HUDEP-2 (cell line): ENCODE data around the gene CLDN25.
"Not testable (repeated sequence)": the region's sequence is repeated elsewhere in the genome, so short reads cannot be mapped to it uniquely, and the experiment has no call there.

ENCODE experiments used
- DNase-seq, 76 experiments: peaks; one replicate each; lab custom pipeline; 2025; ENCODE audit not compliant: unreplicated experiment in 76 of 76; lab: John Stamatoyannopoulos, UW

The CLDN25 gene

GRCh38 chr11:113779496-113779895 is at the start of gene CLDN25:
TSS of gene CLDN25 (plus strand) at chr11:113779796. CDS start at chr11:113779796, 0 bp downstream.
- no peak for DNase-seq

- peak in 30 of 76 experiments; percentile 0 to 56 (median 16) for DNase-seq
Measured at GRCh38 chr11:113730887-113731726, 48.5 kb upstream of the CLDN25 start.

- no peak for DNase-seq
Measured at GRCh38 chr11:113732092-113732491, 47.5 kb upstream of the CLDN25 start.

GRCh38 chr11:113736323-113736722 is 43.3 kb upstream of the CLDN25 start:
- DNase-seq, result no peak

GRCh38 chr11:113752932-113753331 is 26.7 kb upstream of the CLDN25 start:
- no peak for DNase-seq

- no peak for DNase-seq
Measured at GRCh38 chr11:113760241-113760640, 19.4 kb upstream of the CLDN25 start.

- not testable (repeated sequence) for DNase-seq
Measured at GRCh38 chr11:113763040-113763439, 16.6 kb upstream of the CLDN25 start.

GRCh38 chr11:113764527-113765219 is 14.9 kb upstream of the CLDN25 start:
- no peak for DNase-seq

GRCh38 chr11:113771964-113772363 is 7.6 kb upstream of the CLDN25 start:
- no peak for DNase-seq

GRCh38 chr11:113773092-113773415 is 6.5 kb upstream of the CLDN25 start:
- DNase-seq, result peak in 7 of 76 experiments; percentile 2 to 35 (median 25)

- DNase-seq, result peak; percentile 17 to 95 (median 90)
Measured at GRCh38 chr11:113773416-113774173, 6.0 kb upstream of the CLDN25 start, which contains the start of gene ZW10. TSS of gene ZW10 (minus strand) at chr11:113773692. CDS start at chr11:113773666, 26 bp downstream.

GRCh38 chr11:113774174-113774503 is 5.5 kb upstream of the CLDN25 start:
- DNase-seq, result no peak

GRCh38 chr11:113778111-113778910 is 1.3 kb upstream of the CLDN25 start:
- DNase-seq, result no peak

GRCh38 chr11:113781682-113782081 is 2.1 kb downstream of the CLDN25 start:
- no peak for DNase-seq

- no peak for DNase-seq
Measured at GRCh38 chr11:113782134-113782533, 2.5 kb downstream of the CLDN25 start.

GRCh38 chr11:113789016-113789415 is 9.4 kb downstream of the CLDN25 start:
- not testable (repeated sequence) for DNase-seq

- DNase-seq, result no peak
Measured at GRCh38 chr11:113789675-113790320, 10.2 kb downstream of the CLDN25 start.

GRCh38 chr11:113796663-113797259 is 17.2 kb downstream of the CLDN25 start:
- DNase-seq, result peak in 16 of 76 experiments; percentile 2 to 38 (median 18)

- no peak for DNase-seq
Measured at GRCh38 chr11:113802621-113803020, 23.0 kb downstream of the CLDN25 start.
